ENCODE results near the gene TXNDC5. TPM values are rescaled to one million over a fixed set of nuclear protein-coding genes. Genes with fewer than 3 reads are reported as not detected.

The TXNDC5 gene
- total and polyA plus RNA-seq, 2 donors (not counting 3 experiments of a cell fraction or from before 2014, with no cell fraction given): 1,665 to 2,629 TPM

DNA sequence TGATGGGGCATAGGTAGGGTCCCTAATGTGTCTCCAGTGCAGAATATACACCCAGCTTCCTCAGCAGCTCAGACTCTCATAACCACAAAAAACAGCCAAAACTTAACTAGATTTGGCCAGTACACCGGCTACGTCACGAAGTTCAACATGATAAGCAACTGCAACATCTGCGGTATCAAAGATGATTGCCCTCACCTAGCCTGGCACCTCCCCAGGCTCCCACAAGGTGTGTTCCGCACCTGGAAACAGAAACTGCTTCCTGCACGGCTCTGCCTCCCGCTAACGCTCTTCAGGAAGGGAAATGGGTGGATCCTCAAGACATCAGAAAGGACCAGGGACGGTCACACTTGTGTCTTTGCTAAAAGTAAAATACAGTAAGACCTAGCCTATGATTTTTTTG lies 9.5 kb downstream of the TXNDC5 start:
- BruUV-seq (replicated peaks): no TSS peak
- peaks cover 74 to 86% of the 10 kb centered on the region in 2 experiments for H3K36me3 ChIP-seq (ENCODE audit: control insufficient read depth in 2 of 2, extremely low read depth in 1 of 2, insufficient read depth in 2 of 2, low read length in 2 of 2)
- no peak overlapping the region for H3K4me3 ChIP-seq (replicated peaks in 1 of 3; ENCODE audit: insufficient read depth in 1 of 3, low read depth in 1 of 3, low read length in 3 of 3)
- no peaks in the 10 kb centered on the region for H3K27me3 ChIP-seq (ENCODE audit: control insufficient read depth in 2 of 2, insufficient read depth in 2 of 2, low read length in 2 of 2)
- intact Hi-C loops (cut with micrococcal nuclease): loop anchor here (10.0 kb wide), 1 partner anchor 314 kb away; no protein-coding TSS in a partner anchor
- no peaks in the 10 kb centered on the region for H3K9me1 ChIP-seq (replicated peaks; ENCODE audit: control insufficient read depth, extremely low read depth, insufficient read depth, low read length)
- H3K4me2 ChIP-seq (ENCODE audit: insufficient read depth, low read length): no peak overlapping the region
- FAIRE-seq: no peak
- ChIA-PET CTCF (interaction anchor here (1.5 to 9.0 kb wide), 4 partner anchors 91 to 178 kb away, joined by 4 to 78 read pairs (median 10); no protein-coding TSS in a partner anchor), POLR2A (interaction anchor here (2.8 kb wide), 1 partner anchor 91 kb away, joined by 11 read pairs; no protein-coding TSS in a partner anchor)
- peak overlapping the region; percentile 64 for H3K9ac ChIP-seq (replicated peaks; ENCODE audit: extremely low read depth, insufficient read depth, low read length)
- DNase-seq (ENCODE audit: low read depth, low spot score): peak; percentile 20
- no peak overlapping the region for H2AFZ ChIP-seq (ENCODE audit: low read depth, low read length)
- no peaks in the 10 kb centered on the region for H3K9me3 ChIP-seq (replicated peaks; ENCODE audit: control insufficient read depth, insufficient read depth, low read length)
- no peaks in the 10 kb centered on the region for H4K20me1 ChIP-seq (replicated peaks; ENCODE audit: control insufficient read depth, extremely low read depth, insufficient read depth, low read length)
- H3K4me1 ChIP-seq (ENCODE audit: control insufficient read depth, extremely low read depth, insufficient read depth, low read length): peaks cover 97% of the 10 kb centered on the region
- TF ChIP-seq, protein P1, sequence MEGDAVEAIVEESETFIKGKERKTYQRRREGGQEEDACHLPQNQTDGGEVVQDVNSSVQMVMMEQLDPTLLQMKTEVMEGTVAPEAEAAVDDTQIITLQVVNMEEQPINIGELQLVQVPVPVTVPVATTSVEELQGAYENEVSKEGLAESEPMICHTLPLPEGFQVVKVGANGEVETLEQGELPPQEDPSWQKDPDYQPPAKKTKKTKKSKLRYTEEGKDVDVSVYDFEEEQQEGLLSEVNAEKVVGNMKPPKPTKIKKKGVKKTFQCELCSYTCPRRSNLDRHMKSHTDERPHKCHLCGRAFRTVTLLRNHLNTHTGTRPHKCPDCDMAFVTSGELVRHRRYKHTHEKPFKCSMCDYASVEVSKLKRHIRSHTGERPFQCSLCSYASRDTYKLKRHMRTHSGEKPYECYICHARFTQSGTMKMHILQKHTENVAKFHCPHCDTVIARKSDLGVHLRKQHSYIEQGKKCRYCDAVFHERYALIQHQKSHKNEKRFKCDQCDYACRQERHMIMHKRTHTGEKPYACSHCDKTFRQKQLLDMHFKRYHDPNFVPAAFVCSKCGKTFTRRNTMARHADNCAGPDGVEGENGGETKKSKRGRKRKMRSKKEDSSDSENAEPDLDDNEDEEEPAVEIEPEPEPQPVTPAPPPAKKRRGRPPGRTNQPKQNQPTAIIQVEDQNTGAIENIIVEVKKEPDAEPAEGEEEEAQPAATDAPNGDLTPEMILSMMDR (IDR thresholded peaks at IDR 0.05; ENCODE audit: extremely low read depth in 1 of 2, insufficient read depth in 1 of 2, low read depth in 1 of 2, low read length in 2 of 2): no peak
- TF ChIP-seq FOS (IDR thresholded peaks at IDR 0.05; ENCODE audit: borderline replicate concordance, insufficient read depth, low read length): no peak
- TF ChIP-seq GATA2 (IDR thresholded peaks at IDR 0.05; ENCODE audit: insufficient read depth, insufficient read length, low read depth, low read length): no peak
- no peak for TF ChIP-seq POLR2A (IDR thresholded peaks at IDR 0.05; ENCODE audit: low read depth, low read length)
- peaks cover 99% of the 10 kb centered on the region for H3K79me2 ChIP-seq (ENCODE audit: control insufficient read depth, insufficient read depth, low read length)
- peak overlapping the region; percentile 94 for H3K27ac ChIP-seq (ENCODE audit: insufficient read depth, low read depth, low read length)
- dilution Hi-C loops (cut with MboI; ENCODE audit: extremely low pct_ligation_motif_present, low sequenced_read_pairs): no loop called here

DNA sequence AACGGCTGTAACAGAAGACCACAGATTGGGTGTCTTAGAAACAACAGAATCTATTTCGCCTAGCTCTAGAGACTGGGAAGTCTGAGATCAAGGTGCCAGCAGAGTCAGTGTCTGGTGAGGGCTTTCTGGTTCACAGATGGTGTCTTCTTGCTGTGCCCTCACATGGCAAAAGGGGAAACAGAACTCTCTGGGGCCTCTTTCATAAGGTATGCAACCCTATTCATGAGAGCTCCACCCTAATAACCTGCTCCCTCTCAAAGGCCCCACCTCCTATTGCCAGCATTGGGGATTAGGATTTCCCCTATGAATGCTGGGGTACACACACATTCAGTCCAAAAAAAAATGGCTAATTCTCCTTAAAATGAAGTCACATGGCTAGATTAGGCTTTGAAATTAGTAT lies 10.0 kb downstream of the TXNDC5 start:
- Histone ChIP-seq H3K9ac (replicated peaks; ENCODE audit: extremely low read depth, insufficient read depth, low read length) (peak overlapping the region; percentile 36), H3K27ac (ENCODE audit: insufficient read depth, low read depth, low read length) (peak overlapping the region; percentile 36), H3K4me3 (replicated peaks in 1 of 3; ENCODE audit: insufficient read depth in 1 of 3, low read depth in 1 of 3, low read length in 3 of 3) (no peak overlapping the region), H3K4me2 (ENCODE audit: insufficient read depth, low read length) (no peak overlapping the region), H3K4me1 (ENCODE audit: control insufficient read depth, extremely low read depth, insufficient read depth, low read length) (peaks cover 97% of the 10 kb centered on the region), H4K20me1 (replicated peaks; ENCODE audit: control insufficient read depth, extremely low read depth, insufficient read depth, low read length) (no peaks in the 10 kb centered on the region), H3K9me1 (replicated peaks; ENCODE audit: control insufficient read depth, extremely low read depth, insufficient read depth, low read length) (no peaks in the 10 kb centered on the region), H3K9me3 (replicated peaks; ENCODE audit: control insufficient read depth, insufficient read depth, low read length) (no peaks in the 10 kb centered on the region), H3K27me3 (ENCODE audit: control insufficient read depth in 2 of 2, insufficient read depth in 2 of 2, low read length in 2 of 2) (no peaks in the 10 kb centered on the region), H3K79me2 (ENCODE audit: control insufficient read depth, insufficient read depth, low read length) (peaks cover 99% of the 10 kb centered on the region), H2AFZ (ENCODE audit: low read depth, low read length) (no peak overlapping the region), H3K36me3 (ENCODE audit: control insufficient read depth in 2 of 2, extremely low read depth in 1 of 2, insufficient read depth in 2 of 2, low read length in 2 of 2) (peaks cover 79 to 89% of the 10 kb centered on the region in 2 experiments)
- CTCF ChIA-PET: interaction anchor here (1.5 to 9.0 kb wide), 4 partner anchors 92 to 178 kb away, joined by 4 to 78 read pairs (median 10); no protein-coding TSS in a partner anchor
- FAIRE-seq (no peak), DNase-seq (ENCODE audit: low read depth, low spot score) (peak; percentile 39)
- POLR2A ChIA-PET: interaction anchor here (1.3 to 2.8 kb wide), 2 partner anchors 92 to 106 kb away, joined by 7 to 11 read pairs; no protein-coding TSS in a partner anchor
- TF ChIP-seq MYC (IDR thresholded peaks at IDR 0.05; ENCODE audit: low read depth, low read length) (no peak), POLR2A (IDR thresholded peaks at IDR 0.05; ENCODE audit: low read depth, low read length) (peak; percentile 67)
- BruUV-seq (replicated peaks): no TSS peak
- dilution Hi-C loops (cut with MboI; ENCODE audit: extremely low pct_ligation_motif_present, low sequenced_read_pairs): no loop called here
- intact Hi-C loops (cut with micrococcal nuclease): loop anchor here (10.0 kb wide), 1 partner anchor 314 kb away; no protein-coding TSS in a partner anchor

Data from endothelial cell of umbilical vein (primary cell).